ENCODE data around the gene ARGLU1.

ARGLU1 gene

GRCh38 chr13:106599875-106600797 is 32.2 kb upstream of the ARGLU1 start:
- Histone ChIP-seq H3K4me1 (ENCODE audit: control insufficient read depth in 1 of 2, insufficient read depth in 1 of 2, low read depth in 1 of 2, low read length in 1 of 2) (no peaks in the 10 kb centered on the region), H3K9me3 (no peaks in the 10 kb centered on the region), H3K4me3 (ENCODE audit: low read depth in 1 of 2, low read length in 1 of 2) (no peak overlapping the region), H3K27ac (no peak overlapping the region), H3K27me3 (no peaks in the 10 kb centered on the region), H3K36me3 (no peaks in the 10 kb centered on the region)
- TF ChIP-seq, protein P1, sequence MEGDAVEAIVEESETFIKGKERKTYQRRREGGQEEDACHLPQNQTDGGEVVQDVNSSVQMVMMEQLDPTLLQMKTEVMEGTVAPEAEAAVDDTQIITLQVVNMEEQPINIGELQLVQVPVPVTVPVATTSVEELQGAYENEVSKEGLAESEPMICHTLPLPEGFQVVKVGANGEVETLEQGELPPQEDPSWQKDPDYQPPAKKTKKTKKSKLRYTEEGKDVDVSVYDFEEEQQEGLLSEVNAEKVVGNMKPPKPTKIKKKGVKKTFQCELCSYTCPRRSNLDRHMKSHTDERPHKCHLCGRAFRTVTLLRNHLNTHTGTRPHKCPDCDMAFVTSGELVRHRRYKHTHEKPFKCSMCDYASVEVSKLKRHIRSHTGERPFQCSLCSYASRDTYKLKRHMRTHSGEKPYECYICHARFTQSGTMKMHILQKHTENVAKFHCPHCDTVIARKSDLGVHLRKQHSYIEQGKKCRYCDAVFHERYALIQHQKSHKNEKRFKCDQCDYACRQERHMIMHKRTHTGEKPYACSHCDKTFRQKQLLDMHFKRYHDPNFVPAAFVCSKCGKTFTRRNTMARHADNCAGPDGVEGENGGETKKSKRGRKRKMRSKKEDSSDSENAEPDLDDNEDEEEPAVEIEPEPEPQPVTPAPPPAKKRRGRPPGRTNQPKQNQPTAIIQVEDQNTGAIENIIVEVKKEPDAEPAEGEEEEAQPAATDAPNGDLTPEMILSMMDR (IDR thresholded peaks at IDR 0.05) = no peak

- Histone ChIP-seq H3K4me3 (ENCODE audit: low read depth in 1 of 2, low read length in 1 of 2) (no peak overlapping the region), H3K36me3 (no peaks in the 10 kb centered on the region), H3K4me1 (ENCODE audit: control insufficient read depth in 1 of 2, insufficient read depth in 1 of 2, low read depth in 1 of 2, low read length in 1 of 2) (no peaks in the 10 kb centered on the region), H3K27me3 (no peaks in the 10 kb centered on the region), H3K27ac (no peak overlapping the region), H3K9me3 (no peaks in the 10 kb centered on the region)
- TF ChIP-seq, protein P1 (IDR thresholded peaks at IDR 0.05) = no peak
Measured at GRCh38 chr13:106597749-106598395, 29.9 kb upstream of the ARGLU1 start.

DNA sequence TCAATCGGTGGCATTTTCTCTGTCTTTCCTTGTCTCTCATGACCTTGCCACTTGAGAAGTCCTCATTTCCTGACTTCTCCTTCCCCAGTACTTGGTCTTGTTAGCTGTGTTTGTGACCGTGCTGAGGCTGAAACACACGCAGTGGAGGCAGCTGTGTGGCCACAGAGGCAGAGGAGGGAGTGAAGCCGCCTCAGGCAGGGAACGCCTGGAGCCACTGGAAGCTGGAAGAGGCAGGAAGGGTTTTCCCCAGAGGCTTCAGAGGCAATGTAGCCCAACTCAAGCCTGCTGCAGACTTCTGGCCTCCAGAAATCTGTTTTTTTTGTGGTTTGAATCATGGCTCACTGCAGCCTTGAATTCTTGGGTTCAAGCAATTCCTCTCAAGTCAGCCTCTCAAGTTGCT is 29.2 kb upstream of the ARGLU1 start:
- Histone ChIP-seq H3K27me3 (no peaks in the 10 kb centered on the region), H3K36me3 (no peaks in the 10 kb centered on the region), H3K4me3 (ENCODE audit: low read depth in 1 of 2, low read length in 1 of 2) (no peak overlapping the region), H3K9me3 (no peaks in the 10 kb centered on the region), H3K27ac (no peak overlapping the region), H3K4me1 (ENCODE audit: control insufficient read depth in 1 of 2, insufficient read depth in 1 of 2, low read depth in 1 of 2, low read length in 1 of 2) (no peaks in the 10 kb centered on the region)
- TF ChIP-seq, protein P1 (IDR thresholded peaks at IDR 0.05) = no peak

DNA sequence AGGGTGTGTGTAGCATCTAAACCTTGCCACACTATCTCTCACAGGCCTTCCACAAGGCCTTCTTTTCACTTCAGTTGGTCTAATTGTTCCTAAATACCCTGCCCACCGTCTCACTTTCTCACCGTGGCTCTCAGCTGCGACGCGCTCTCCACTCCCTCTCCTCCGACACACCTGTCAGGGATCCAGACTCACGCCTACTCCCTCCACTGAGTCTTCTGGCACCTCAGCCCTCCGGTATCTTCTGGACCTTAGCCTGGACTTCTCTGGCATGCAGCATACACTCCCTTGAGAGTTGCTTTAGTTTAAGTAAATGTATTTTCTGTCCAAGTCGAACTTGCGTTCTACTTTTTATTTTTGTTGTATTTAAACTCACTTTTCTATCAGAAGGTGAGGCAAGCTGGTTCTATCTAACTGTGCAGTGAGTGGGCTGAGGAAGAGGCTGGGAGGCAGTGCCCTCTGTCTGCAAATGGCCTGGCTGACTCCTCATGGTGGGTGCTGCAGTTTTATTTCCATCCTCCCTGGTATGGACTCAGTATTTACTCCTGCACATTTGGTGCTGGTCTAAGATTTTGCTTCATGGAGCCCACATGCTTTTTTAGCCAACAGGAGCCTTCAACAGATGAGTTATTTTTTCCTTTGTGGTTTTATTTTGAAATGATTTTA is 28.5 kb upstream of the ARGLU1 start:
- Histone ChIP-seq H3K9me3 (no peaks in the 10 kb centered on the region), H3K27me3 (no peaks in the 10 kb centered on the region), H3K4me1 (ENCODE audit: control insufficient read depth in 1 of 2, insufficient read depth in 1 of 2, low read depth in 1 of 2, low read length in 1 of 2) (no peaks in the 10 kb centered on the region), H3K4me3 (ENCODE audit: low read depth in 1 of 2, low read length in 1 of 2) (no peak overlapping the region), H3K27ac (no peak overlapping the region), H3K36me3 (no peaks in the 10 kb centered on the region)
- TF ChIP-seq, protein P1 (IDR thresholded peaks at IDR 0.05) = no peak

GRCh38 chr13:106595625-106596024 is 27.7 kb upstream of the ARGLU1 start:
- no peak overlapping the region for H3K27ac ChIP-seq
- H3K4me3 ChIP-seq (ENCODE audit: low read depth in 1 of 2, low read length in 1 of 2) = no peak overlapping the region
- TF ChIP-seq, protein P1 (IDR thresholded peaks at IDR 0.05) = no peak
- H3K4me1 ChIP-seq (ENCODE audit: control insufficient read depth in 1 of 2, insufficient read depth in 1 of 2, low read depth in 1 of 2, low read length in 1 of 2) = no peaks in the 10 kb centered on the region
- no peaks in the 10 kb centered on the region for H3K27me3 ChIP-seq
- H3K9me3 ChIP-seq = no peaks in the 10 kb centered on the region
- no peaks in the 10 kb centered on the region for H3K36me3 ChIP-seq

All from neutrophil (primary cell).